Stimulated activated CD4-positive, alpha-beta T cell treated with anti-CD3 and anti-CD28 coated beads, TNF-alpha, amount 100 ng/mL, for 4 hours (primary cell): ENCODE results near the gene HOXC11.
A peak's percentile ranks its signal among the peaks of the same experiment; 100 is the strongest.

ENCODE experiments used
- DNase-seq, 3 experiments: peaks; one replicate each; pipeline ENCODE4 v3.0.0-alpha.2; 2020; ENCODE audit warnings: low read depth in 3 of 3

The HOXC11 gene

DNA sequence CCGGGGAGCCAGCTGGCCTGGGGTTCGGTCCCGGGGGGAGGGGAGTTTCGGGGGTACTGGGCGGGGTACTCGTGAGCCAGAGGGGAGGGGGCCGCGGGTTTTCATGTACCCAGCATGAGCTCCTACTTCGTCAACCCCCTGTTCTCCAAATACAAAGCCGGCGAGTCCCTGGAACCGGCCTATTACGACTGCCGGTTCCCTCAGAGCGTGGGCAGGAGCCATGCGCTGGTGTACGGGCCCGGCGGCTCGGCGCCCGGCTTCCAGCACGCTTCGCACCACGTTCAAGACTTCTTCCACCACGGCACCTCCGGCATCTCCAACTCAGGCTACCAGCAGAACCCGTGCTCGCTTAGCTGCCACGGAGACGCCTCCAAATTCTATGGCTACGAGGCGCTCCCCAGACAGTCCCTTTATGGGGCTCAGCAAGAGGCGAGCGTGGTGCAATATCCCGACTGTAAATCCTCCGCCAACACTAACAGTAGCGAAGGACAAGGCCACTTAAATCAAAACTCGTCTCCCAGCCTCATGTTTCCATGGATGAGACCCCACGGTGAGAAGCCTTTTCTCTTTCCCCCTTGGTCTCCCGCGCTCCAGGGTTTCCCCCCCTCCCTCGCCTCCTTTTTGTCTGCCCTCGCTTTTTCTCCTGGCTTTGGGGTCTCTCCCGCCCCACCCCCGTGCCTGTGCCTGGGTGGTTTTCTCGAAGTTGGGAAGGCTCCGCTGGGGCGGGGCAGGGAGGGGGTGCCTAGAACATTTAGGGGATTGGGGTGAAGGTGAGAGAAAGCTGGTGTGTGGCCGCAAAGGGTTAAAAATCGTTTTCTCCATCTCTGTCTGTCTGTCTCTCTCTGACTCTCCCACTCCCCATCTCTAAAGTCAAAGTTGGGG lies 36.5 kb downstream of the HOXC11 start:
- DNase-seq = no peak

- no peak for DNase-seq
These were observed 37.4 kb downstream of the HOXC11 start for GRCh38 chr12:54010053-54010971.

DNA sequence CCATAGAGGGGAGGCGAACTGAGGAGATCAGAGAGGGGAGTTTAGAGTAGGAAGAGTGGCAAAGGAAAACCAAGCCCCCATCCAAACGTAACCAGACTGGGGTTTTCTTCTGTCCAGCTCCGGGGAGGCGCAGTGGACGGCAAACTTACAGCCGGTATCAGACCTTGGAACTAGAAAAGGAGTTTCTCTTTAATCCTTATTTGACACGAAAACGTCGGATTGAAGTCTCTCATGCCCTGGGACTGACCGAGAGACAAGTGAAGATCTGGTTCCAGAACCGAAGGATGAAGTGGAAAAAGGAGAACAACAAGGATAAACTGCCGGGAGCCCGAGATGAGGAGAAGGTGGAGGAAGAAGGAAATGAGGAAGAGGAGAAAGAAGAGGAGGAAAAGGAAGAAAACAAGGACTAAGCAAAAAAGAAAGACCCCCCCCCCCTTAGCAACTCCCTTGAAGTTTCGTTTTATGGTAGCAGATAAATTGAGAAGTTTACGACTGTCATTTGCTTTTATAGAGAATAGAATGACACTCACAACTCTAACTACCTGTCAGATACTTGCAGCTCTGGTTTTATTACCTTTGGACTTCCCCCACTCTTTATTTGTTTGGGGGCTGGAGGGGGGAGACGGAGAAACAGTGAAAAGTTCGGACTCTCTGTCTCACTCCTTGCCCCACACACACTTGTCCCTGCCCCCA lies 38.2 kb downstream of the HOXC11 start:
- DNase-seq = no peak

- DNase-seq = no peak
These were observed 39.0 kb downstream of the HOXC11 start for GRCh38 chr12:54011665-54012532.

- no peak for DNase-seq
These were observed 39.9 kb downstream of the HOXC11 start for GRCh38 chr12:54012631-54013409.

- no peak for DNase-seq
These were observed 41.6 kb downstream of the HOXC11 start for GRCh38 chr12:54014377-54015017.

DNA sequence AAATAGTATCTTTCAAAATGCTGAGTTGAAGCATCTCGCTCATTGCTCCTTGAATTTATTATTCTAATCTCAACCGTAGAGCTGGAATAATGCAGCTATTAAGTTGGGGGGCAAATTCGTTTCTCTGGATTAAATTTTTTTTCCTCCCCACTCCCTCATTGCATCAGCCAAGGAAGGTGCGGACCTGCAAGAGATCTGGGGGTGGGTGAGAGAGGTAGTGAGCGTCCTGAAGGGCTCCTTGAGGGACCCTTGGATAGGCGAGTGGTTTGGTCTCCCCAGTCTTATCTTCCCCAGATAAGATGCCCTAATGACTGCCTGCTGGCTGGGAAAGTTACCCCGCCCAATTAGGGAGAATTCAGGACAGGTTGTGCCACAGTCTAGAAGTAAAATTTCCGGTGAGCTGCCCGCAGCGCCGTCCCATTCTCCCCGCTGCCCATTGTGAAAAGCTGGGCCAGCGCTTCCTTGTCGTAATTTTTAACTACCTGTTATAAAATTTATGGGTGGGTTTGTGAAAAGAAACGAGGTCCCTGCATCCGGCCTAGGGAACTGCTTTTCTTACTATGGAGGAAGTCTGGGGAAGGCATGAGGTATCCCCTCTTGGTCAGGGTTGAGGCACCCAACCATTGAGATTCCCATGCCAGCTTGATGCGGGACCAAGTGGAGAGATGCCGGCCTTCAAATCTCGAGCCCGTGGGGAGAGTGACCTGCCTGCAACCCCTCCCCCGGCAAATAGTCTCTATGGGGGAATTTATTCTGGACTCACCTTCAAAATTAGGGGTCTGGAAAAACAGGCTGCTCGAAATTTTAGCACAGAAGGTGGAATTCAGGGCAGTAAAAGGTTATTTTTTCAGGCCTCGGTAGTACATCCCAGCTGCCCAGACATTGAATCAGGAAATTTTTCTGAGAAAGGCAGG lies 42.3 kb downstream of the HOXC11 start:
- no peak for DNase-seq

DNA sequence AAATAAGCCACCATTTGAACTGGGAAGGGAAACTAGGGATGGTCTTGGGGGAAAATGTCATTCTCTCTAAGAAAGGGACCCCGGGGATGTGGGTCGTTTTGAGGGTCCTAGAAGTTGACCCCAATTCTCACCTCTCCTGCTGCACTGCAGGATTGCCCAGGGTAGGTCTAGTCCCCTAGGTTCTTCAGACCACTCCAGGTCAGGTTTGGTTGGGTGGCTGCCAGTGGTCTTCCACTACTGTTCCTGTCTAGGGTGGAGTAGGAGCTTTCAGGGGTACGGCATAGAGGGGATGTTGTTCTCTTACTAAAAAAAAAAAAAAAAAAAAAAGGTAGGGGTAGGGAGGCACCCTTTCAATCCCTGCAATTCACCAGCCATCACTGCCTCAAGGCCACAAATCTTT lies 43.1 kb downstream of the HOXC11 start:
- DNase-seq = no peak

- DNase-seq = no peak
These were observed 43.6 kb downstream of the HOXC11 start for GRCh38 chr12:54016478-54016964.

DNA sequence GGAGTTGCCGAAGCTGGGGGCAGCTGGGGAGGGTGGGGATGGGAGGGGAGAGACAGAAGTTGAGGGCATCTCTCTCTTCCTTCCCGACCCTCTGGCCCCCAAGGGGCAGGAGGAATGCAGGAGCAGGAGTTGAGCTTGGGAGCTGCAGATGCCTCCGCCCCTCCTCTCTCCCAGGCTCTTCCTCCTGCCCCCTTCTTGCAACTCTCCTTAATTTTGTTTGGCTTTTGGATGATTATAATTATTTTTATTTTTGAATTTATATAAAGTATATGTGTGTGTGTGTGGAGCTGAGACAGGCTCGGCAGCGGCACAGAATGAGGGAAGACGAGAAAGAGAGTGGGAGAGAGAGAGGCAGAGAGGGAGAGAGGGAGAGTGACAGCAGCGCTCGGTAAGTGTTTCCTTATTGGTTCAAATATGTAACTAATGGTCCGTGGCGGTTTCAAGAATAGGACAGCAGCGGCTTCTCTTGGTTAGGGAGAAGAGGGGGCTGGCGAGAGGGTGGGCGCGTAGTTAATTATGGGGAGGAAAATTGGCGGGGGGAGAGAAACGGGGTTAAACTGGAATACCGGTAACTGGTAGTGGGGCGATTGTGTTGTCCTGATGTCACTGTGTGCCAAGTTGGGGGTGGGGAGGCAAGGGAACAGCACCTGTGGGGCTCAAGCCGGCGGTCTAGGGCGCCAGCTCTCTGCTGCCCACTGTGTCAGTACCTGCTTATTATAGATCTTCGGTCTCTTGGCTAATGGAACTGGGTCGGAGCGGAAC lies 44.3 kb downstream of the HOXC11 start:
- DNase-seq = no peak

GRCh38 chr12:54017878-54018467 lies 45.0 kb downstream of the HOXC11 start:
- DNase-seq = peak; percentile 46 to 61 (median 55)

DNA sequence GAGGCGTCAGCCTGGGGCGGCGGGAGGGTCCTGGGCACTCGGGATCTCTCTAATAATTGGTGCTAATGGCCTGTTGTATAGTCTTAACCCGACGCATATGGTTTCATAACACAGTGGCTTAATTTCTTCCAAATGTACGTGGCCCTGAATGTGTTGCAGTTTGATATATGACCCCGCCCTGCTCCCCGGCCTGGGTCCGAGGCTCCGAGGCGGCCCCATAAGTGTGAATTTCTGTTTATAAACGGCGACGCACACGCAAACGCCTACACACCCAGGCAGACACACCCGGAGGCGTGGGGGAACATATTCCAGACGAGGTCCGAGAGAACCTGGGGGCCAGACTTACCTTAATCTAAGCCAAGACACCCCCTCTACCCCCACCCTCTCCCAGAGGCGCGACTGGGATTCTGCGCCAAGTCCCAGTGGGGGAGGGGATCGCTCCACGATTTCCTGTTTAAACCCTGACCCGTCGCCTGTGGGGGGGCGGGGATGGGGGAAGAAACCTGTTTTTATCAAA lies 45.6 kb downstream of the HOXC11 start:
- DNase-seq = no peak

DNA sequence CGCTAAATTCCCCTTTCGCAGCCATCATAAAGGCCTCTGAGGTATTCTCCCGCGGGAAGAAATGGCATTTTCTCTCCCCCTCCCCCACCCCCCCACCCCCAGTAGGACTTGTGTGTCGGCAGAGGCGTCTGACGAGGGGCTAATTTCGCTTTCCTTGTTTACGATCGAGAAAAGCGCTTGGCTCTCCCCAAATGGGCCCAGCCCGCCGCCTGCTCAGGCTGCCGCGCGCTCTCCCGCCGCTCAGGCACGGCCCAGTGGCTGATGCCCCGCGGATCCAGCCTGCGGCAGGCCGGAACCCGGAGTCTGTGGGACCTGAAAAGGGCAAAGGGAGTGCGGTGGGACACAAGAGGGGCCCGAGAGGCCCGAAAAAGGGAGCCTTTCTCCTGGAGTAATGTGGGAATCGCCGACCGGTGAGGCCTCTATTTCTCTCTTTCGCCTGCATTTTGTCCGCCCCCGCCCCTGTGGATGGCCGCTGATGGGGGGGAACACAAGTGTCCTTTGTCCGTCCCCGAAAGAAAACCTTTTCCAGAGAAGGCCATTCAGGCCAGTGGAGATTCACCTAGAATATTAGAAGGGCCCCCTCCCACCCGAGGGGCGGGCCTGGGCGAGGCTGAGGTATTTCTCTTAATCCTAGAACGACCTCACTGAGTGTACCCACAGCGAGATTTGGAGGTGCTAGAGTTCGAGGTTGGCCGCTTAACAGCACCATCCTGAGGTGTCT lies 46.3 kb downstream of the HOXC11 start:
- no peak for DNase-seq

GRCh38 chr12:54019924-54020590 lies 47.1 kb downstream of the HOXC11 start:
- no peak for DNase-seq

DNA sequence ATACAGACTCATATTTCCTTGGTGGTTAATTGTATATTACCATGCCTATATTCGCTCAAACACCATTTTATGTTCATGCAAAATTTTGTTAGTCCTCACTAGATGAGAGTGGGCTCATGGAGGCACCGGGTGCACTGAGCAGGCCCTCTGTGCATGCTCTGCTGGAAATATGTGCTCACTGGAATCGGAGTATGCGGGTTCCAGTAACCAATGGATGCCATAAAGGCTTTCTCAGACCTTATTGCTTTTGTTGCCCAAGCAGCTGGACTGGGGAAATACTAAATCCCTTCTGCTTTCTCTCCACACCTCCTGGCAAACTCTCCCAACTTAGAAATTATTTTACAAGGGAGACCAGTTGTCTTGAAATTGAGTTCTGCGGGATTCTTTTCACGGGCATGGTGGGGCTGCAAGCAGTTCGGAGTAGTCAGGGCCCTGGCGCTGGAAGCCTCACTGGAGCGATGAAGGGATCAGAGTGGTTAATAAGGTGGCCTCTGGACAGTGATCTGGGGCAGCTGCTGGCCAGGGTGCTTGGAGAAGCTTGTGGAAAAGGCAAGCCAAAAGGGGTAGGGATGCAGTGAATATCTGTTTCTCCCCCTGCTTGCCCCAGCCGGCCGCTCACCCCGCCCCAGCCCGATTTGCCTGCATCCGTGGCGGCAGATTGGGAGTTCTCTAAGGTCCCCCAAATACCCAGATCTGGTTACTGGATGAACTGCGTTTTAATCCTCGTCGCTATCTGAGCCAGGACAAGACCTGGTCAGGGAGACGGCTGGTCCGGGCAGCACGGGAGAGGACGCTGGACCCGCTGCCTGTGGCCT lies 47.9 kb downstream of the HOXC11 start:
- no peak for DNase-seq
